Measurements from ENCODE around the gene ZBTB24. TPM values are rescaled to one million over a fixed set of nuclear protein-coding genes. Genes with fewer than 3 reads are reported as not detected.

ZBTB24 gene
- total and polyA plus RNA-seq, 2 of the 13 experiments (the other 11 are each of a cell fraction or from before 2014, with no cell fraction given) = 1.5 to 6.2 TPM

- WGBS (ENCODE audit: low lambda C conversion rate) = 94% methylated on average over 6 of the region's 6 CpGs
- DNase-seq (ENCODE audit: low spot score) (no peak), FAIRE-seq (no peak), ATAC-seq (no peak)
- Histone ChIP-seq H3K4me1 (ENCODE audit: insufficient read depth, low read length) (peaks cover 20% of the 10 kb centered on the region), H3K4me2 (ENCODE audit: low read depth, low read length) (no peak overlapping the region), H3K27me3 (ENCODE audit: control insufficient read depth in 1 of 2, insufficient read depth in 2 of 2, low read length in 2 of 2) (no peaks in the 10 kb centered on the region), H3K36me3 (replicated peaks in 1 of 2; ENCODE audit: control insufficient read depth in 1 of 2, insufficient read depth in 2 of 2, low read length in 2 of 2) (peaks cover 0 to 9% of the 10 kb centered on the region in 2 experiments; a peak in 2 of 5 replicates), H4K20me1 (ENCODE audit: insufficient read depth, low read length) (no peaks in the 10 kb centered on the region), H3K9me3 (ENCODE audit: low read length) (no peaks in the 10 kb centered on the region), H3K27ac (ENCODE audit: extremely low read length, insufficient read depth, low read length) (no peak overlapping the region), H3K4me3 (replicated peaks in 1 of 3; ENCODE audit: insufficient read depth in 1 of 3, low read depth in 2 of 3, low read length in 3 of 3) (no peak overlapping the region), H3K9ac (ENCODE audit: insufficient read depth, low read depth, low read length) (no peak overlapping the region), H3K79me2 (ENCODE audit: insufficient read depth, low read length) (no peaks in the 10 kb centered on the region), H2AFZ (ENCODE audit: low read length) (no peak overlapping the region)
- POLR2A ChIA-PET = interaction anchor here (1.3 to 5.4 kb wide), 2 partner anchors 16 to 23 kb away, joined by 3 to 22 read pairs; partner anchors contain the start of genes PPIL6 and SMPD2
- no peak for TF ChIP-seq GZF1 (CRISPR knock-in tag; IDR thresholded peaks at IDR 0.05)
- peak; percentile 54 to 72; a peak in 3 of 4 replicates for TF ChIP-seq MAFK (conservative IDR thresholded peaks at IDR 0.05 in 1 of 2, IDR thresholded peaks at IDR 0.05 in 1 of 2; ENCODE audit: low read length in 2 of 2)
- TF ChIP-seq MAFF (IDR thresholded peaks at IDR 0.05; ENCODE audit: low read depth, low read length) = peak; percentile 57; the same call in 1 of the 2 replicates
- intact Hi-C loops (cut with micrococcal nuclease; ENCODE audit: unreplicated experiment) (loop anchor here (5.0 kb wide), 1 partner anchor 270 kb away; no protein-coding TSS in a partner anchor), in situ Hi-C loops (cut with HindIII; ENCODE audit: extremely low pct_ligation_motif_present, low pct_unique_long_range_greater_than_20kb) (no loop called here)
- BruUV-seq (replicated peaks) = no TSS peak
- CTCF ChIA-PET (ENCODE audit: low intra/inter-chr PET ratio, low total read pairs) = no interaction called here
Observed at GRCh38 chr6:109457562-109457996, 25.4 kb downstream of the ZBTB24 start.

GRCh38 chr6:109456710-109457561 is 26.1 kb downstream of the ZBTB24 start:
- no peak overlapping the region for H2AFZ ChIP-seq (ENCODE audit: low read length)
- FAIRE-seq (no peak), DNase-seq (ENCODE audit: low spot score) (no peak), ATAC-seq (no peak)
- ChIA-PET CTCF (ENCODE audit: low intra/inter-chr PET ratio, low total read pairs) (no interaction called here), POLR2A (interaction anchor here (5.4 kb wide), 1 partner anchor 16 kb away, joined by 22 read pairs; the partner anchor contains the start of genes PPIL6 and SMPD2)
- intact Hi-C loops (cut with micrococcal nuclease; ENCODE audit: unreplicated experiment) = loop anchor here (5.0 kb wide), 1 partner anchor 270 kb away; no protein-coding TSS in a partner anchor
- no peaks in the 10 kb centered on the region for H3K79me2 ChIP-seq (ENCODE audit: insufficient read depth, low read length)
- H3K27me3 ChIP-seq (ENCODE audit: control insufficient read depth in 1 of 2, insufficient read depth in 2 of 2, low read length in 2 of 2) = no peaks in the 10 kb centered on the region
- H3K9me3 ChIP-seq (ENCODE audit: low read length) = no peaks in the 10 kb centered on the region
- peak overlapping the region in 2 of 3 experiments; percentile 66 to 92; a peak in 2 of 6 replicates for H3K4me3 ChIP-seq (replicated peaks in 1 of 3; ENCODE audit: insufficient read depth in 1 of 3, low read depth in 2 of 3, low read length in 3 of 3)
- no TSS peak for BruUV-seq (replicated peaks)
- H3K27ac ChIP-seq (ENCODE audit: extremely low read length, insufficient read depth, low read length) = no peak overlapping the region
- no peak overlapping the region for H3K9ac ChIP-seq (ENCODE audit: insufficient read depth, low read depth, low read length)
- H3K4me2 ChIP-seq (ENCODE audit: low read depth, low read length) = peak overlapping the region; percentile 77; the same call in 1 of the 2 replicates
- H3K4me1 ChIP-seq (ENCODE audit: insufficient read depth, low read length) = peaks cover 20% of the 10 kb centered on the region
- WGBS (ENCODE audit: low lambda C conversion rate) = 77% methylated on average over 16 of the region's 16 CpGs
- H3K36me3 ChIP-seq (replicated peaks in 1 of 2; ENCODE audit: control insufficient read depth in 1 of 2, insufficient read depth in 2 of 2, low read length in 2 of 2) = peaks cover 0 to 3% of the 10 kb centered on the region in 2 experiments; a peak in 1 of 5 replicates
- in situ Hi-C loops (cut with HindIII; ENCODE audit: extremely low pct_ligation_motif_present, low pct_unique_long_range_greater_than_20kb) = no loop called here
- H4K20me1 ChIP-seq (ENCODE audit: insufficient read depth, low read length) = no peaks in the 10 kb centered on the region
- TF ChIP-seq, protein P1, sequence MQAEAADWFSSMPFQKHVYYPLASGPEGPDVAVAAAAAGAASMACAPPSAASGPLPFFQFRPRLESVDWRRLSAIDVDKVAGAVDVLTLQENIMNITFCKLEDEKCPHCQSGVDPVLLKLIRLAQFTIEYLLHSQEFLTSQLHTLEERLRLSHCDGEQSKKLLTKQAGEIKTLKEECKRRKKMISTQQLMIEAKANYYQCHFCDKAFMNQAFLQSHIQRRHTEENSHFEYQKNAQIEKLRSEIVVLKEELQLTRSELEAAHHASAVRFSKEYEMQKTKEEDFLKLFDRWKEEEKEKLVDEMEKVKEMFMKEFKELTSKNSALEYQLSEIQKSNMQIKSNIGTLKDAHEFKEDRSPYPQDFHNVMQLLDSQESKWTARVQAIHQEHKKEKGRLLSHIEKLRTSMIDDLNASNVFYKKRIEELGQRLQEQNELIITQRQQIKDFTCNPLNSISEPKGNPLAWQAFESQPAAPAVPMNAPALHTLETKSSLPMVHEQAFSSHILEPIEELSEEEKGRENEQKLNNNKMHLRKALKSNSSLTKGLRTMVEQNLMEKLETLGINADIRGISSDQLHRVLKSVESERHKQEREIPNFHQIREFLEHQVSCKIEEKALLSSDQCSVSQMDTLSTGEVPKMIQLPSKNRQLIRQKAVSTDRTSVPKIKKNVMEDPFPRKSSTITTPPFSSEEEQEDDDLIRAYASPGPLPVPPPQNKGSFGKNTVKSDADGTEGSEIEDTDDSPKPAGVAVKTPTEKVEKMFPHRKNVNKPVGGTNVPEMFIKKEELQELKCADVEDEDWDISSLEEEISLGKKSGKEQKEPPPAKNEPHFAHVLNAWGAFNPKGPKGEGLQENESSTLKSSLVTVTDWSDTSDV (CRISPR knock-in tag; IDR thresholded peaks at IDR 0.05) = 0 out of 2 replicates have a peak, but pooled peaks have one; percentile 10
- no peak for TF ChIP-seq ZNF652 (CRISPR knock-in tag; IDR thresholded peaks at IDR 0.05; ENCODE audit: borderline replicate concordance, low read depth)
